Smooth muscle cell (in vitro differentiated cells): Measurements from ENCODE around the gene BDH1. TPM values are rescaled to one million over a fixed set of nuclear protein-coding genes. Genes with fewer than 3 reads are reported as not detected.
"Not testable (repeated sequence)": the region's sequence is repeated elsewhere in the genome, so short reads cannot be mapped to it uniquely, and the experiment has no call there.

Source experiments
- DNase-seq: peaks from one replicate; lab custom pipeline; 2025; ENCODE audit not compliant: unreplicated experiment; lab: John Stamatoyannopoulos, UW
- H2AFZ ChIP-seq: fragments of 200-600 bp; sonication (generic); 2 replicates; pipeline ENCODE4 v1.6.0; 2016; ENCODE audit warnings: antibody characterized with exemption, low read depth, mild to moderate bottlenecking
- H3F3A ChIP-seq: fragments of 200-600 bp; sonication (generic); 2 replicates; pipeline ENCODE4 v1.6.0; 2017; ENCODE audit warnings: antibody characterized with exemption, low read depth
- H3K27ac ChIP-seq: fragments of 200-600 bp; sonication (generic); 2 replicates; pipeline ENCODE4 v1.5.1; 2016; ENCODE audit warnings: low read depth, mild to moderate bottlenecking
- H3K27me3 ChIP-seq: fragments of 200-600 bp; sonication (generic); 2 replicates; pipeline ENCODE4 v1.6.1; 2016; ENCODE audit warnings: low read depth, mild to moderate bottlenecking
- H3K36me3 ChIP-seq: fragments of 200-600 bp; sonication (generic); 2 replicates; pipeline ENCODE4 v1.5.1; 2016; ENCODE audit warnings: low read depth
- H3K4me1 ChIP-seq: fragments of 200-600 bp; sonication (generic); 2 replicates; pipeline ENCODE4 v1.5.1; 2016; ENCODE audit warnings: low read depth
- H3K4me2 ChIP-seq: fragments of 200-600 bp; sonication (generic); 2 replicates; pipeline ENCODE4 v1.6.0; 2016; ENCODE audit warnings: mild to moderate bottlenecking
- H3K4me3 ChIP-seq: fragments of 200-600 bp; sonication (generic); 2 replicates; pipeline ENCODE4 v1.5.1; 2016; ENCODE audit warnings: mild to moderate bottlenecking
- H3K79me2 ChIP-seq: fragments of 200-600 bp; sonication (generic); 2 replicates; pipeline ENCODE4 v1.6.0; 2016; ENCODE audit warnings: low read depth, mild to moderate bottlenecking
- H3K9ac ChIP-seq: fragments of 200-600 bp; sonication (generic); 2 replicates; pipeline ENCODE4 v1.6.0; 2016; ENCODE audit warnings: low read depth
- H3K9me3 ChIP-seq: fragments of 200-600 bp; sonication (generic); replicated peaks from 2 replicates; pipeline ENCODE4 v1.5.1; 2016; ENCODE audit warnings: low read depth
- H4K20me1 ChIP-seq: fragments of 200-600 bp; sonication (generic); 2 replicates; pipeline ENCODE4 v1.6.0; 2016; ENCODE audit warnings: low read depth
- CTCF ChIP-seq: fragments of 200-600 bp; sonication (generic); IDR thresholded peaks from 2 replicates; pipeline ENCODE4 v1.5.1; 2017; ENCODE audit warnings: borderline replicate concordance, mild to moderate bottlenecking, antibody characterized with exemption; ENCODE audit not compliant: insufficient read depth, poor library complexity, severe bottlenecking
- WGBS: methylation state at CpG from one replicate; pipeline ENCODE4 v1.1.7; 2016; ENCODE audit warnings: low lambda C conversion rate; 5-methylcytosine and 5-hydroxymethylcytosine counted together
- polyA plus RNA-seq: library from polyadenylated mRNA; unstranded; fragments of >200 nt; fragmentation: Nextera tagmentation; extraction: Ambion mirVana; gene quantifications from 2 replicates; pipeline ENCODE4 v1.2.1, GENCODE V29; 2016
- total RNA-seq: library from RNA; depleted of rRNA; stranded (reverse); fragments of >200 nt; gene quantifications from 2 replicates; pipeline ENCODE4 v1.2.3, GENCODE V29; 2014

BDH1 gene
- total and polyA plus RNA-seq, 2 experiments from 2014 or later = 4.0 to 7.2 TPM

- Histone ChIP-seq H4K20me1 (no peaks in the 10 kb centered on the region), H3K4me2 (no peak overlapping the region), H3K27me3 (no peaks in the 10 kb centered on the region), H2AFZ (no peak overlapping the region), H3K27ac (no peak overlapping the region), H3K9ac (no peak overlapping the region), H3K9me3 (no peaks in the 10 kb centered on the region), H3K4me1 (peaks cover 8% of the 10 kb centered on the region), H3K79me2 (no peaks in the 10 kb centered on the region), H3K36me3 (no peaks in the 10 kb centered on the region), H3K4me3 (no peak overlapping the region), H3F3A (peaks cover 3% of the 10 kb centered on the region)
- no peak for TF ChIP-seq CTCF
- 94% methylated on average over 4 of the region's 6 CpGs for WGBS
- no peak for DNase-seq
Measured at GRCh38 chr3:197518881-197519421, 36.8 kb downstream of the BDH1 start.

- not testable (repeated sequence) for H4K20me1 ChIP-seq, H3K9ac ChIP-seq, H3K4me2 ChIP-seq, H3K9me3 ChIP-seq, H3K27me3 ChIP-seq, H3K79me2 ChIP-seq, H3K36me3 ChIP-seq, H3K27ac ChIP-seq, H3F3A ChIP-seq, H3K4me3 ChIP-seq, H2AFZ ChIP-seq, DNase-seq, H3K4me1 ChIP-seq
- 93% methylated on average over 2 of the region's 10 CpGs for WGBS
Measured at GRCh38 chr3:197517922-197518683, 37.7 kb downstream of the BDH1 start.

- peak overlapping the region; percentile 89 for H3K27ac ChIP-seq
- H3K79me2 ChIP-seq, DNase-seq, H4K20me1 ChIP-seq, H3K27me3 ChIP-seq, H2AFZ ChIP-seq, H3K4me3 ChIP-seq, H3K4me1 ChIP-seq, H3K36me3 ChIP-seq, H3K9me3 ChIP-seq, H3F3A ChIP-seq: not testable (repeated sequence)
- 73% methylated on average over 6 of the region's 12 CpGs for WGBS
- peak overlapping the region; percentile 75 for H3K9ac ChIP-seq
- peak overlapping the region; percentile 67 for H3K4me2 ChIP-seq
Measured at GRCh38 chr3:197516890-197517606, 38.7 kb downstream of the BDH1 start.

GRCh38 chr3:197516517-197516889 is 39.3 kb downstream of the BDH1 start:
- Histone ChIP-seq H3F3A (peaks cover 3% of the 10 kb centered on the region), H3K4me1 (peaks cover 7% of the 10 kb centered on the region), H3K27ac (peak overlapping the region; percentile 89), H3K36me3 (no peaks in the 10 kb centered on the region), H3K9me3 (no peaks in the 10 kb centered on the region), H3K9ac (peak overlapping the region; percentile 75), H3K79me2 (no peaks in the 10 kb centered on the region), H3K4me3 (no peak overlapping the region), H3K27me3 (no peaks in the 10 kb centered on the region), H4K20me1 (no peaks in the 10 kb centered on the region), H2AFZ (no peak overlapping the region), H3K4me2 (peak overlapping the region; percentile 67)
- TF ChIP-seq CTCF = no peak
- 35% methylated on average over 6 of the region's 6 CpGs for WGBS
- DNase-seq = no peak
